ENCODE results near the gene DLST.

- TF ChIP-seq CTCF (IDR thresholded peaks at IDR 0.05; ENCODE audit: poor library complexity): peak; percentile 80
- no peak for TF ChIP-seq EZH2 (IDR thresholded peaks at IDR 0.05; ENCODE audit: borderline replicate concordance)
- TF ChIP-seq EZH2phosphoT487 (IDR thresholded peaks at IDR 0.05; ENCODE audit: low read depth, severe bottlenecking, unreplicated experiment): no peak
Measured at GRCh38 chr14:74945852-74946658, 64.3 kb downstream of the DLST start.

Data from hepatocyte (in vitro differentiated cells).